GM12878 (cell line): Measurements from ENCODE around the gene CALN1. TPM values are rescaled to one million over a fixed set of nuclear protein-coding genes. Genes with fewer than 3 reads are reported as not detected.

Experiments
- ATAC-seq: fragments of 200-7000 bp; cut with Tn5 transposase; 3 replicates; pipeline ENCODE4 v1.9.1; 2020; ENCODE audit warnings: mild to moderate bottlenecking, moderate library complexity
- BruUV-seq: library from RNA; stranded (reverse); fragments of 400-500 nt; replicated peaks from 2 replicates; lab custom pipeline; 2021; lab: Mats Ljungman, UMichigan
- CTCF ChIA-PET: fragments of 300-600 bp; sonication (Branson Sonifier 250); formaldehyde crosslinking; extraction: SDS; loops from one replicate; lab custom pipeline; 2021; ENCODE audit warnings: inconsistent platforms; lab: Yijun Ruan, JAX
- POLR2A ChIA-PET: fragments of 350-600 bp; formaldehyde crosslinking; extraction: SDS; loops from one replicate; lab custom pipeline; 2021; ENCODE audit warnings: inconsistent platforms; lab: Charles Lee
- RAD21 ChIA-PET: fragments of 300-600 bp; sonication (Branson Sonifier 250); formaldehyde crosslinking; loops from one replicate; lab custom pipeline; 2023; ENCODE audit warnings: antibody characterized with exemption; ENCODE audit not compliant: unreplicated experiment; lab: Charles Lee
- SMC1A ChIA-PET: fragments of 300-600 bp; sonication (Branson Sonifier 250); formaldehyde crosslinking; loops from one replicate; lab custom pipeline; 2023; ENCODE audit not compliant: unreplicated experiment, uncharacterized antibody; lab: Charles Lee
- DNase-seq: peaks from one replicate; pipeline ENCODE4 v3.0.0-alpha.2; 2011; ENCODE audit warnings: low read depth, low spot score
- FAIRE-seq: peaks from 3 replicates; lab custom pipeline; 2011; peaks lifted over from hg19 to GRCh38; lab: Jason Lieb, UNC
- H2AFZ ChIP-seq: 2 replicates; pipeline ENCODE4 v1.6.0; 2011; ENCODE audit warnings: low read depth, low read length, control low read depth; ENCODE audit not compliant: control insufficient read depth
- H3K27ac ChIP-seq: 2 replicates; pipeline ENCODE4 v1.5.1; 2011; ENCODE audit warnings: control low read depth; ENCODE audit not compliant: control insufficient read depth, insufficient read depth
- H3K27me3 ChIP-seq, 2 experiments: replicated peaks in 1 of 2; 2 replicates each; pipeline versions ENCODE4 v1.6.0 to v1.6.1; 2011; ENCODE audit warnings: low read length in 1 of 2; ENCODE audit not compliant: control insufficient read depth in 2 of 2, insufficient read depth in 2 of 2
- H3K36me3 ChIP-seq, 2 experiments: 2 replicates each; pipeline ENCODE4 v1.5.1; 2011; ENCODE audit warnings: low read length in 1 of 2; ENCODE audit not compliant: control insufficient read depth in 2 of 2, insufficient read depth in 2 of 2
- H3K4me1 ChIP-seq: 2 replicates; pipeline ENCODE4 v1.6.1; 2011; ENCODE audit warnings: mild to moderate bottlenecking, low read length, moderate library complexity, mixed read lengths; ENCODE audit not compliant: control insufficient read depth, insufficient read depth
- H3K4me2 ChIP-seq: 2 replicates; pipeline ENCODE4 v1.6.0; 2011; ENCODE audit warnings: control low read depth; ENCODE audit not compliant: control insufficient read depth, insufficient read depth
- H3K4me3 ChIP-seq: fragments of 200-600 bp; sonication (generic); 2 replicates; pipeline ENCODE4 v1.5.1; 2016
- H3K79me2 ChIP-seq: 2 replicates; pipeline ENCODE4 v1.6.0; 2011; ENCODE audit warnings: low read length; ENCODE audit not compliant: control insufficient read depth, insufficient read depth
- H3K9ac ChIP-seq: 2 replicates; pipeline ENCODE4 v1.8.0; 2011; ENCODE audit warnings: low read length, control low read depth, mixed read lengths; ENCODE audit not compliant: control insufficient read depth, insufficient read depth
- H3K9me3 ChIP-seq: replicated peaks from 3 replicates; pipeline ENCODE4 v1.5.1; 2011; ENCODE audit warnings: mild to moderate bottlenecking, low read length; ENCODE audit not compliant: control insufficient read depth, insufficient read depth
- H4K20me1 ChIP-seq: 2 replicates; pipeline ENCODE4 v1.6.0; 2011; ENCODE audit not compliant: control insufficient read depth, insufficient read depth
- CBX3 ChIP-seq: fragments of 200-600 bp; sonication (generic); IDR thresholded peaks from 2 replicates; pipeline ENCODE4 v1.6.1; 2016; ENCODE audit warnings: low read depth, borderline replicate concordance
- CHD2 ChIP-seq: IDR thresholded peaks from 2 replicates; pipeline ENCODE4 v1.6.1; 2011; ENCODE audit warnings: low read depth, low read length, improper control_type of control experiment, borderline replicate concordance
- MTA2 ChIP-seq: fragments of 450-650 bp; IDR thresholded peaks from 2 replicates; pipeline ENCODE4 v1.6.1; 2016; ENCODE audit warnings: low read depth, mild to moderate bottlenecking, moderate library complexity
- NR2F1 ChIP-seq: fragments of 450-650 bp; conservative IDR thresholded peaks from 2 replicates; pipeline ENCODE4 v1.6.1; 2017; ENCODE audit warnings: mild to moderate bottlenecking
- SREBF1 ChIP-seq: IDR thresholded peaks from 2 replicates; pipeline ENCODE4 v1.6.1; 2012; ENCODE audit warnings: mild to moderate bottlenecking, low read length
- TCF7 ChIP-seq: IDR thresholded peaks from 2 replicates; pipeline ENCODE4 v1.6.1; 2014; ENCODE audit warnings: antibody characterized with exemption, borderline replicate concordance
- WGBS: methylation state at CpG from one replicate; pipeline ENCODE4 v1.1.6; 2016; ENCODE audit warnings: low lambda C conversion rate; ENCODE audit not compliant: insufficient replicate concordance, insufficient coverage; ENCODE audit errors: missing lambda C conversion rate; 5-methylcytosine and 5-hydroxymethylcytosine counted together
- in situ Hi-C: fragments of 300-500 bp; cut with MboI; formaldehyde crosslinking; loops from 9 replicates; pipeline ENCODE4 v1.14.3; 2018; ENCODE audit warnings: mixed read lengths
- intact Hi-C: fragments of 100-400 bp; cut with micrococcal nuclease; formaldehyde crosslinking; loops from one replicate; pipeline ENCODE4 v1.14.2; 2022; ENCODE audit not compliant: unreplicated experiment
- polyA plus RNA-seq, 11 experiments: library from polyadenylated mRNA; depleted of rRNA in 4 of 11; unstranded in 6 of 11; stranded (reverse) in 5 of 11; fragments of >200 nt; fragmentation: Nextera tagmentation in 4 of 11; fragmentation: Illumina TruSeq in 1 of 11; extraction: Ambion mirVana in 4 of 11; extraction: Trizol in 1 of 11; gene quantifications; 1 replicate in 1 of 11; 2 replicates in 10 of 11; pipeline versions ENCODE4 v1.2.1 to v1.2.3, GENCODE V29; 2011 to 2016; ENCODE audit warnings: inconsistent platforms in 2 of 11, missing spikeins in 2 of 11, low read depth in 1 of 11
- total RNA-seq, 4 experiments: library from RNA; depleted of rRNA in 3 of 4; stranded (reverse); fragments of >200 nt in 3 of 4; fragmentation: Illumina TruSeq in 1 of 4; extraction: Trizol in 1 of 4; gene quantifications; 2 replicates each; pipeline versions ENCODE4 v1.2.1 to v1.2.3, GENCODE V29; 2013 to 2021
- TF ChIP-seq, protein P1 (sequence below): IDR thresholded peaks from 2 replicates; pipeline ENCODE4 v1.6.1; 2012; ENCODE audit warnings: low read depth, low read length, improper control_type of control experiment
- TF ChIP-seq, protein P2 (sequence below), 3 experiments: IDR thresholded peaks in 2 of 3; conservative IDR thresholded peaks in 1 of 3; 2 replicates each; pipeline ENCODE4 v1.5.1; 2011; ENCODE audit warnings: low read depth in 3 of 3, low read length in 3 of 3, mild to moderate bottlenecking in 3 of 3, control low read depth in 2 of 3, moderate library complexity in 2 of 3, inconsistent platforms in 1 of 3, mixed read lengths in 1 of 3; ENCODE audit not compliant: control insufficient read depth in 2 of 3, insufficient read depth in 1 of 3; ENCODE audit errors: extremely low read depth in 1 of 3
- TF ChIP-seq, protein P3 (sequence below): fragments of 450-650 bp; formaldehyde crosslinking; IDR thresholded peaks from 2 replicates; pipeline ENCODE4 v1.4.0; 2022; ENCODE audit warnings: mild to moderate bottlenecking, moderate library complexity

The CALN1 gene
- total and polyA plus RNA-seq, 10 of the 15 experiments (the other 5 are each of a cell fraction or from before 2014, with no cell fraction given): 0.48 to 15.3 (median 1.6) TPM

DNA sequence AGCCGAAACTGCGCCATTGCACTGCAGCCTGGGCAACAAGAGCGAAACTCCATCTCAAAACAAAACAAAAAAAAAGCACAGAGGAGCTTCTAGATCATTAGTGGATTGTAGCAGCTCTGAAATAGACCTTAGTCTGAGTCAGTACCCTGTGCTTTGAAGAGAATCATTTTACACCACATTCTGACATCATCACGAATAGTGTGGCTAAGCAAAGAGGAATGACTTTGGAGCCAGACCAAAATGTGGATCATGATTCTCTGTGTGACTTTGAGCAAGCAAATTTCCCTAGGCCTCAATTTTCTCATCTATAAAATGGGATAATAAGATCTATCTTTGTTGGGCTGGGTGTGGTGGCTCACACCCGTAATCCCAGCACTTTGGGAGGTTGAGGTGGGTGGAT, 618.9 kb downstream of the CALN1 start:
- Histone ChIP-seq H3K4me1 (no peaks in the 10 kb centered on the region), H3K27me3 (no peaks in the 10 kb centered on the region), H3K36me3 (no peaks in the 10 kb centered on the region), H2AFZ (no peak overlapping the region), H4K20me1 (no peaks in the 10 kb centered on the region), H3K4me3 (no peak overlapping the region), H3K9ac (no peak overlapping the region), H3K79me2 (no peaks in the 10 kb centered on the region), H3K27ac (no peak overlapping the region), H3K4me2 (no peak overlapping the region), H3K9me3 (no peaks in the 10 kb centered on the region)
- ATAC-seq (no peak), DNase-seq (no peak), FAIRE-seq (no peak)
- no peak for TF ChIP-seq CHD2
- TF ChIP-seq, protein P1, sequence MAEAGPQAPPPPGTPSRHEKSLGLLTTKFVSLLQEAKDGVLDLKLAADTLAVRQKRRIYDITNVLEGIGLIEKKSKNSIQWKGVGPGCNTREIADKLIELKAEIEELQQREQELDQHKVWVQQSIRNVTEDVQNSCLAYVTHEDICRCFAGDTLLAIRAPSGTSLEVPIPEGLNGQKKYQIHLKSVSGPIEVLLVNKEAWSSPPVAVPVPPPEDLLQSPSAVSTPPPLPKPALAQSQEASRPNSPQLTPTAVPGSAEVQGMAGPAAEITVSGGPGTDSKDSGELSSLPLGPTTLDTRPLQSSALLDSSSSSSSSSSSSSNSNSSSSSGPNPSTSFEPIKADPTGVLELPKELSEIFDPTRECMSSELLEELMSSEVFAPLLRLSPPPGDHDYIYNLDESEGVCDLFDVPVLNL: no peak
- TF ChIP-seq MTA2: no peak
- TF ChIP-seq, protein P2, sequence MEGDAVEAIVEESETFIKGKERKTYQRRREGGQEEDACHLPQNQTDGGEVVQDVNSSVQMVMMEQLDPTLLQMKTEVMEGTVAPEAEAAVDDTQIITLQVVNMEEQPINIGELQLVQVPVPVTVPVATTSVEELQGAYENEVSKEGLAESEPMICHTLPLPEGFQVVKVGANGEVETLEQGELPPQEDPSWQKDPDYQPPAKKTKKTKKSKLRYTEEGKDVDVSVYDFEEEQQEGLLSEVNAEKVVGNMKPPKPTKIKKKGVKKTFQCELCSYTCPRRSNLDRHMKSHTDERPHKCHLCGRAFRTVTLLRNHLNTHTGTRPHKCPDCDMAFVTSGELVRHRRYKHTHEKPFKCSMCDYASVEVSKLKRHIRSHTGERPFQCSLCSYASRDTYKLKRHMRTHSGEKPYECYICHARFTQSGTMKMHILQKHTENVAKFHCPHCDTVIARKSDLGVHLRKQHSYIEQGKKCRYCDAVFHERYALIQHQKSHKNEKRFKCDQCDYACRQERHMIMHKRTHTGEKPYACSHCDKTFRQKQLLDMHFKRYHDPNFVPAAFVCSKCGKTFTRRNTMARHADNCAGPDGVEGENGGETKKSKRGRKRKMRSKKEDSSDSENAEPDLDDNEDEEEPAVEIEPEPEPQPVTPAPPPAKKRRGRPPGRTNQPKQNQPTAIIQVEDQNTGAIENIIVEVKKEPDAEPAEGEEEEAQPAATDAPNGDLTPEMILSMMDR (IDR thresholded peaks at IDR 0.05 in 2 of 3, conservative IDR thresholded peaks at IDR 0.05 in 1 of 3; ENCODE audit: control insufficient read depth in 2 of 3, extremely low read depth in 1 of 3, insufficient read depth in 1 of 3, low read depth in 3 of 3, low read length in 3 of 3): no peak
- TF ChIP-seq NR2F1: no peak
- TF ChIP-seq CBX3: no peak
- TF ChIP-seq TCF7: no peak
- TF ChIP-seq, protein P3, sequence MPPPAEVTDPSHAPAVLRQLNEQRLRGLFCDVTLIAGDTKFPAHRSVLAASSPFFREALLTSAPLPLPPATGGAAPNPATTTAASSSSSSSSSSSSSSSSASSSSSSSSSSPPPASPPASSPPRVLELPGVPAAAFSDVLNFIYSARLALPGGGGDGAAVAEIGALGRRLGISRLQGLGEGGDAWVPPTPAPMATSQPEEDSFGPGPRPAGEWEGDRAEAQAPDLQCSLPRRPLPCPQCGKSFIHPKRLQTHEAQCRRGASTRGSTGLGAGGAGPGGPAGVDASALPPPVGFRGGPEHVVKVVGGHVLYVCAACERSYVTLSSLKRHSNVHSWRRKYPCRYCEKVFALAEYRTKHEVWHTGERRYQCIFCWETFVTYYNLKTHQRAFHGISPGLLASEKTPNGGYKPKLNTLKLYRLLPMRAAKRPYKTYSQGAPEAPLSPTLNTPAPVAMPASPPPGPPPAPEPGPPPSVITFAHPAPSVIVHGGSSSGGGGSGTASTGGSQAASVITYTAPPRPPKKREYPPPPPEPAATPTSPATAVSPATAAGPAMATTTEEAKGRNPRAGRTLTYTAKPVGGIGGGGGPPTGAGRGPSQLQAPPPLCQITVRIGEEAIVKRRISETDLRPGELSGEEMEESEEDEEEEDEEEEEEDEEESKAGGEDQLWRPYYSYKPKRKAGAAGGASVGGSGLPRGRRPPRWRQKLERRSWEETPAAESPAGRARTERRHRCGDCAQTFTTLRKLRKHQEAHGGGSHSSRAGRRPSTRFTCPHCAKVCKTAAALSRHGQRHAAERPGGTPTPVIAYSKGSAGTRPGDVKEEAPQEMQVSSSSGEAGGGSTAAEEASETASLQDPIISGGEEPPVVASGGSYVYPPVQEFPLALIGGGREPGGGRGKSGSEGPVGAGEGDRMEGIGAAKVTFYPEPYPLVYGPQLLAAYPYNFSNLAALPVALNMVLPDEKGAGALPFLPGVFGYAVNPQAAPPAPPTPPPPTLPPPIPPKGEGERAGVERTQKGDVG (CRISPR knock-in tag): no peak
- TF ChIP-seq SREBF1: no peak
- RAD21 ChIA-PET: no interaction called here
- intact Hi-C loops: no loop called here
- BruUV-seq: no TSS peak
- CTCF ChIA-PET: no interaction called here
- POLR2A ChIA-PET: no interaction called here
- SMC1A ChIA-PET: no interaction called here
- in situ Hi-C loops: no loop called here
- WGBS: 7% methylated on average over 5 of the region's 5 CpGs
